Upper lobe of right lung (tissue), 1 donor: ENCODE measurements around the gene PCDHGA9. TPM values are rescaled to one million over a fixed set of nuclear protein-coding genes. Genes with fewer than 3 reads are reported as not detected.

ENCODE experiments used
- ATAC-seq: fragments of 200-7000 bp; cut with Tn5 transposase; one replicate; pipeline ENCODE4 v1.9.1; 2020; ENCODE audit warnings: mild to moderate bottlenecking, moderate library complexity
- DNase-seq: peaks from one replicate; pipeline ENCODE4 v3.0.0-alpha.2; 2020
- H3K27ac ChIP-seq: fragments of 200-600 bp; one replicate; pipeline ENCODE4 v1.8.0; 2022
- H3K27me3 ChIP-seq: fragments of 200-600 bp; one replicate; pipeline ENCODE4 v1.8.0; 2022; ENCODE audit warnings: mild to moderate bottlenecking
- H3K36me3 ChIP-seq: fragments of 200-600 bp; one replicate; pipeline ENCODE4 v1.8.0; 2022
- H3K4me1 ChIP-seq: fragments of 200-600 bp; one replicate; pipeline ENCODE4 v1.8.0; 2022
- H3K4me3 ChIP-seq: fragments of 200-600 bp; one replicate; pipeline ENCODE4 v1.8.0; 2022; ENCODE audit warnings: mild to moderate bottlenecking
- H3K9me3 ChIP-seq: fragments of 200-600 bp; one replicate; pipeline ENCODE4 v1.8.0; 2022
- intact Hi-C: fragments of 100-400 bp; cut with DNase I; formaldehyde crosslinking; loops from one replicate; pipeline ENCODE4 v1.11.0; 2022
- total RNA-seq: library from RNA; stranded (reverse); fragmentation: NEBNext Ultra II Directional; extraction: Animal tissue kit (Norgen Biotek cat#: 25700); gene quantifications from one replicate; pipeline ENCODE4 v1.2.1, GENCODE V29; 2021
- TF ChIP-seq, protein P1 (sequence below): fragments of 200-600 bp; IDR thresholded peaks from one replicate; pipeline ENCODE4 v1.8.0; 2022; ENCODE audit warnings: antibody characterized with exemption
- donor health status: DM: no; HTN: yes; CAD: no; lungs with severe emphysema.

PCDHGA9 gene
- total RNA-seq, 1 donor from 2014 or later: 5.4 TPM

DNA sequence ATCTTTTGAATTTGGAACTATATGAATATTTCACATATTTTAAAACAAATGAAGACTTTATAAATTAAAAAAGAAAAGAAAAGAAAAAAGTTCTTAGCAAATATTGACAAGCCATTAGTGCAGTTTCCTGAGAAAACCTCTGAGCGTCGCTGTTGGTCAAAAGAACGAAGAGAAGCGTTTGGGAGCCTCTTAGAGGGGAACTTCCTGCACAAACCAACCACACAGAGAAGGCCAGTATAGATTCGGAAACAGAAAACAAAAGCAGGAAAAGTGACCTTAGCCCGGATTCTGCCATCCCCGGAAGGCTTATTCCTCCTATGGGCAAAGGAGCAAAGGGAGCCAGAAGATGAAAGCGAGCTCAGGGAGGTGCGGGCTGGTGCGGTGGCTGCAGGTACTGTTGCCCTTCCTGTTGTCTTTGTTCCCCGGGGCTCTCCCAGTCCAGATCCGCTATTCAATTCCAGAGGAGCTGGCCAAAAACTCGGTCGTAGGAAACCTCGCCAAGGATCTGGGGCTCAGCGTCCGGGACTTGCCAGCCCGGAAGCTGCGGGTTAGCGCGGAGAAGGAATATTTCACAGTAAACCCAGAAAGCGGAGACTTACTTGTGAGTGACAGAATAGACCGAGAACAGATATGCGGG lies 42.7 kb upstream of the PCDHGA9 start, which contains the start of gene PCDHGB2:
Gene PCDHGB2, plus strand, starts transcription at position 205 of the 637 bp plus-strand sequence. Its CDS starts 142 bp downstream, at position 347.
- no peak for DNase-seq
- Histone ChIP-seq H3K4me3 (peak within 1 kb of the TSS; percentile 25), H3K36me3 (no peaks in the 10 kb centered on the region), H3K27me3 (peaks cover 22% of the 10 kb centered on the region), H3K27ac (no peak within 1 kb of the TSS), H3K9me3 (peaks cover 33% of the 10 kb centered on the region), H3K4me1 (no peaks in the 10 kb centered on the region)
- TF ChIP-seq, protein P1, sequence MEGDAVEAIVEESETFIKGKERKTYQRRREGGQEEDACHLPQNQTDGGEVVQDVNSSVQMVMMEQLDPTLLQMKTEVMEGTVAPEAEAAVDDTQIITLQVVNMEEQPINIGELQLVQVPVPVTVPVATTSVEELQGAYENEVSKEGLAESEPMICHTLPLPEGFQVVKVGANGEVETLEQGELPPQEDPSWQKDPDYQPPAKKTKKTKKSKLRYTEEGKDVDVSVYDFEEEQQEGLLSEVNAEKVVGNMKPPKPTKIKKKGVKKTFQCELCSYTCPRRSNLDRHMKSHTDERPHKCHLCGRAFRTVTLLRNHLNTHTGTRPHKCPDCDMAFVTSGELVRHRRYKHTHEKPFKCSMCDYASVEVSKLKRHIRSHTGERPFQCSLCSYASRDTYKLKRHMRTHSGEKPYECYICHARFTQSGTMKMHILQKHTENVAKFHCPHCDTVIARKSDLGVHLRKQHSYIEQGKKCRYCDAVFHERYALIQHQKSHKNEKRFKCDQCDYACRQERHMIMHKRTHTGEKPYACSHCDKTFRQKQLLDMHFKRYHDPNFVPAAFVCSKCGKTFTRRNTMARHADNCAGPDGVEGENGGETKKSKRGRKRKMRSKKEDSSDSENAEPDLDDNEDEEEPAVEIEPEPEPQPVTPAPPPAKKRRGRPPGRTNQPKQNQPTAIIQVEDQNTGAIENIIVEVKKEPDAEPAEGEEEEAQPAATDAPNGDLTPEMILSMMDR: peak; percentile 40
- peak; percentile 62 for ATAC-seq
- intact Hi-C loops: no loop called here

DNA sequence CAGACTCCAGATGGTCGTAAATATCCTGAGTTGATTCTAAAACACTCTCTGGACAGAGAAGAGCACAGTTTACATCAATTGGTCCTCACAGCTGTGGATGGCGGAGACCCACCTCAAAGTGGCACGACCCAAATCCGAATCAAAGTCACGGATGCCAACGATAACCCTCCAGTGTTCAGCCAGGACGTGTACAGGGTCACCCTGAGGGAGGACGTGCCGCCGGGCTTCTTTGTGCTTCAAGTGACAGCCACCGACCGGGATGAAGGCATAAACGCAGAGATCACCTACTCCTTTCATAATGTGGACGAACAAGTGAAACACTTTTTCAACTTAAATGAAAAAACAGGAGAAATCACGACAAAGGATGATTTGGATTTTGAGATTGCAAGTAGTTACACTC lies 41.9 kb upstream of the PCDHGA9 start:
- Histone ChIP-seq H3K4me1 (no peaks in the 10 kb centered on the region), H3K4me3 (no peak overlapping the region), H3K27ac (no peak overlapping the region), H3K27me3 (peaks cover 27% of the 10 kb centered on the region), H3K36me3 (no peaks in the 10 kb centered on the region), H3K9me3 (peaks cover 27% of the 10 kb centered on the region)
- DNase-seq (no peak), ATAC-seq (no peak)
- intact Hi-C loops: no loop called here
- TF ChIP-seq, protein P1: no peak

DNA sequence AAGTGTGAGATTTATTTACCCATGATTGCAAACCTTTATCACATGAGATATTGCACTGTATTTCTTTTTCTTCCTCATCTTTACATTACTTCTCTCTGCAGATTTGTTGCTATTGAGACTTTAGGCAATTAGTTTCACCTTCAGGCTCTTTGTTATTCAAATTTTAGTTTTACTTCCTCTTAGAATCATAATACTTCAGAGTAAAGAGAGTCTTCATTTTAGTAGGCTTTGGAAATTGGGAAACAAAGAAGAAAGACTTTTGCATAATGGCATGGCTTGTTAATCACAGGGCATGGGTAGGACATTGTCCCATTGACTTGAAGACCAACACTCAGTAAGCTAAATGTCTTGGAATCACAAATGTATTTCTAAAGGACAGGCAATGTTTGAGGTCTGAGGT lies 39.9 kb upstream of the PCDHGA9 start:
- no peak for ATAC-seq
- H3K36me3 ChIP-seq: no peaks in the 10 kb centered on the region
- no peak overlapping the region for H3K27ac ChIP-seq
- H3K4me3 ChIP-seq: no peak overlapping the region
- H3K4me1 ChIP-seq: no peaks in the 10 kb centered on the region
- H3K27me3 ChIP-seq: peaks cover 36% of the 10 kb centered on the region
- TF ChIP-seq, protein P1: no peak
- intact Hi-C loops: no loop called here
- peaks cover 23% of the 10 kb centered on the region for H3K9me3 ChIP-seq
- no peak for DNase-seq

DNA sequence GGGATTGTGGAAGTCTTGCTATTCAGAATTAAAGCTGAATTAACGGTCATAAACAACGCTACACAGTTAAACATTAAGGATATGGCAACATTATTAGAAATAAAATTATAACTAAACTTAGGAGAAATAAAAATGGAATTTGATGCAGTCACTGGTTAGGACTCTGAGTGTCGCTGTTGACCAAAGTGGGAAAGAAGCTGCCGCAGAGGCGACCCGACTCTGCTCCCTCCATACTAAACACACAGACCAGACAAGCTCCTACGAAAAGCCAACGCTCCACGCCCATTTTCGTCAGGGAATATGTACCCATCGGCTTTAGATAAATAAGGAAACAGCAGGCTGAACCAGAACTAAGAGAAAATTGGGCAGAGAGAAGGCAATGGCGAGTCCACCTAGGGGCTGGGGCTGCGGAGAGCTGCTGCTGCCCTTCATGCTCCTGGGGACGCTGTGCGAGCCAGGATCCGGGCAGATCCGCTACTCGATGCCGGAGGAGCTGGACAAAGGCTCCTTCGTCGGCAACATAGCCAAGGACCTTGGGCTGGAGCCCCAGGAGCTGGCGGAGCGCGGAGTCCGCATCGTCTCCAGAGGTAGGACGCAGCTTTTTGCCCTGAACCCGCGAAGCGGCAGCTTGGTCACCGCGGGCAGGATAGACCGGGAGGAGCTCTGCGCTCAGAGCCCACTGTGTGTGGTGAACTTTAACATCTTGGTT lies 38.5 kb upstream of the PCDHGA9 start, which contains the start of gene PCDHGA5:
Gene PCDHGA5, plus strand, starts transcription at position 211 of the 709 bp plus-strand sequence. Its CDS starts 169 bp downstream, at position 380.
- peak within 1 kb of the TSS; percentile 4 for H3K4me3 ChIP-seq
- H3K4me1 ChIP-seq: no peaks in the 10 kb centered on the region
- TF ChIP-seq, protein P1: peak; percentile 7
- DNase-seq (no peak), ATAC-seq (no peak)
- peaks cover 36% of the 10 kb centered on the region for H3K27me3 ChIP-seq
- H3K9me3 ChIP-seq: peaks cover 14% of the 10 kb centered on the region
- H3K36me3 ChIP-seq: no peaks in the 10 kb centered on the region
- H3K27ac ChIP-seq: no peak within 1 kb of the TSS
- intact Hi-C loops: no loop called here

DNA sequence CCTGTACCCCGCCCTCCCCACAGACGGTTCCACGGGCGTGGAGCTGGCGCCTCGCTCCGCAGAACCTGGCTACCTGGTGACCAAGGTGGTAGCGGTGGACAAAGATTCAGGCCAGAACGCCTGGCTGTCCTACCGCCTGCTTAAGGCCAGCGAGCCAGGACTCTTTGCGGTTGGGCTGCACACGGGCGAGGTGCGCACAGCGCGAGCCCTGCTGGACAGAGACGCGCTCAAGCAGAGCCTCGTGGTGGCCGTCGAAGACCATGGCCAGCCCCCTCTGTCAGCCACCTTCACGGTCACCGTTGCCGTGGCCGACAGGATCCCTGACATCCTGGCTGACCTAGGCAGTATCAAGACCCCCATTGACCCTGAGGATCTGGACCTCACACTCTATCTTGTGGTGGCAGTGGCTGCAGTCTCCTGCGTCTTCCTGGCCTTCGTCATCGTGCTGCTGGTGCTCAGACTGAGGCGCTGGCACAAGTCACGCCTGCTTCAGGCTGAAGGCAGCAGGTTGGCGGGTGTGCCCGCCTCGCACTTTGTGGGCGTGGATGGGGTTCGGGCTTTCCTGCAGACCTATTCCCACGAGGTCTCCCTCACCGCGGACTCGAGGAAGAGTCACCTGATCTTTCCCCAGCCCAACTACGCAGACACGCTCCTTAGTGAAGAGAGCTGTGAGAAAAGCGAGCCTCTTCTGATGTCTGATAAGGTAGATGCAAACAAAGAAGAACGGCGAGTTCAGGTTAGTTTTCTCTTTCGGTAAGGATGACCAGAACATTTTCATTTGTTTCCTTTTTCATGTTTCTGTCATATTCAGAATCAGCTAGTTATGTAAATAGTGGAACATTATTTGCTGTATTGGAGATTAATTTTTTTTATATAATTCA lies 36.3 kb upstream of the PCDHGA9 start:
- Histone ChIP-seq H3K27ac (no peak overlapping the region), H3K4me3 (no peak overlapping the region), H3K27me3 (peaks cover 29% of the 10 kb centered on the region), H3K36me3 (no peaks in the 10 kb centered on the region), H3K4me1 (no peaks in the 10 kb centered on the region), H3K9me3 (peaks cover 19% of the 10 kb centered on the region)
- intact Hi-C loops: no loop called here
- ATAC-seq: no peak
- no peak for DNase-seq
- TF ChIP-seq, protein P1: no peak
